PC-3 (cell line): Measurements from ENCODE around the gene NTM.

Experiments used
- CTCF ChIP-seq: fragments of 300-600 bp; sonication (generic); conservative IDR thresholded peaks from 2 replicates; pipeline ENCODE4 v1.5.1; 2017; ENCODE audit warnings: antibody characterized with exemption, low read depth, mild to moderate bottlenecking, low read length
- EZH2 ChIP-seq: fragments of 300-600 bp; sonication (generic); IDR thresholded peaks from one replicate; pipeline ENCODE4 v1.6.1; 2017; ENCODE audit warnings: antibody characterized with exemption, mild to moderate bottlenecking, low read length; ENCODE audit not compliant: unreplicated experiment

- no peak for TF ChIP-seq EZH2
- TF ChIP-seq CTCF, result no peak
These were observed 374.4 kb downstream of the NTM start for GRCh38 chr11:131744847-131745246.
